SK-N-SH treated with all-trans-retinoic acid at 6 μM for 48 hours (cell line): ENCODE results near the gene GAN.
A peak's percentile ranks its signal among the peaks of the same experiment; 100 is the strongest.

ENCODE experiments used
- ATAC-seq: fragments of 200-7000 bp; cut with Tn5 transposase; 3 replicates; pipeline ENCODE4 v1.9.1; 2020; ENCODE audit warnings: mild to moderate bottlenecking, moderate library complexity
- ARNTL ChIP-seq: fragments of 450-650 bp; formaldehyde crosslinking; IDR thresholded peaks from 2 replicates; pipeline ENCODE4 v1.5.0; 2020; ENCODE audit warnings: low read depth, mild to moderate bottlenecking, moderate library complexity, borderline replicate concordance
- BACH2 ChIP-seq: fragments of 250-450 bp; sonication (Bioruptor Pico); IDR thresholded peaks from 2 replicates; pipeline ENCODE4 v1.9.0; 2021; ENCODE audit warnings: mild to moderate bottlenecking, borderline replicate concordance
- CSDC2 ChIP-seq: fragments of 250-450 bp; sonication (Bioruptor Pico); IDR thresholded peaks from 2 replicates; pipeline ENCODE4 v1.5.0; 2020; ENCODE audit warnings: mild to moderate bottlenecking, moderate library complexity
- ESRRG ChIP-seq: fragments of 250-450 bp; sonication (Bioruptor Pico); IDR thresholded peaks from 2 replicates; pipeline ENCODE4 v1.6.1; 2021; ENCODE audit warnings: mild to moderate bottlenecking
- ISL1 ChIP-seq: fragments of 250-450 bp; sonication (Bioruptor Pico); IDR thresholded peaks from 2 replicates; pipeline ENCODE4 v2.1.2; 2022; ENCODE audit warnings: mild to moderate bottlenecking, moderate library complexity
- OSR1 ChIP-seq: fragments of 250-450 bp; sonication (Bioruptor Pico); IDR thresholded peaks from 2 replicates; pipeline ENCODE4 v1.8.0; 2022; ENCODE audit warnings: moderate library complexity, mild to moderate bottlenecking, inconsistent platforms
- PPARA ChIP-seq: fragments of 250-450 bp; sonication (Bioruptor Pico); IDR thresholded peaks from 2 replicates; pipeline ENCODE4 v1.5.0; 2020; ENCODE audit warnings: mild to moderate bottlenecking, borderline replicate concordance
- RARB ChIP-seq: fragments of 250-450 bp; sonication (Bioruptor Pico); IDR thresholded peaks from 2 replicates; pipeline ENCODE4 v1.8.0; 2021; ENCODE audit warnings: mild to moderate bottlenecking, moderate library complexity
- SNAI2 ChIP-seq: fragments of 250-450 bp; sonication (Bioruptor Pico); IDR thresholded peaks from 2 replicates; pipeline ENCODE4 v1.5.0; 2020; ENCODE audit warnings: mild to moderate bottlenecking, moderate library complexity
- TCF4 ChIP-seq: fragments of 250-450 bp; sonication (Bioruptor Pico); IDR thresholded peaks from 2 replicates; pipeline ENCODE4 v1.8.0; 2021; ENCODE audit warnings: mild to moderate bottlenecking, moderate library complexity, borderline replicate concordance
- TOX ChIP-seq: fragments of 250-450 bp; sonication (Bioruptor Pico); IDR thresholded peaks from 2 replicates; pipeline ENCODE4 v1.8.0; 2021; ENCODE audit warnings: mild to moderate bottlenecking, moderate library complexity, borderline replicate concordance
- ZC3H10 ChIP-seq: fragments of 250-450 bp; sonication (Bioruptor Pico); IDR thresholded peaks from 2 replicates; pipeline ENCODE4 v1.5.1; 2021; ENCODE audit warnings: mild to moderate bottlenecking, moderate library complexity
- ZFP3 ChIP-seq: fragments of 250-450 bp; sonication (Bioruptor Pico); IDR thresholded peaks from 2 replicates; pipeline ENCODE4 v1.5.0; 2020; ENCODE audit warnings: mild to moderate bottlenecking, moderate library complexity
- ZFP30 ChIP-seq: fragments of 450-650 bp; formaldehyde crosslinking; IDR thresholded peaks from 2 replicates; pipeline ENCODE4 v1.5.0; 2022; ENCODE audit warnings: mild to moderate bottlenecking, moderate library complexity
- ZNF565 ChIP-seq: fragments of 450-650 bp; formaldehyde crosslinking; conservative IDR thresholded peaks from 2 replicates; pipeline ENCODE4 v1.5.0; 2020; ENCODE audit warnings: low read depth, mild to moderate bottlenecking, moderate library complexity
- ZNF70 ChIP-seq: fragments of 450-650 bp; formaldehyde crosslinking; IDR thresholded peaks from 2 replicates; pipeline ENCODE4 v1.5.0; 2020; ENCODE audit warnings: mild to moderate bottlenecking, moderate library complexity
- ZNF8 ChIP-seq: fragments of 450-650 bp; formaldehyde crosslinking; IDR thresholded peaks from 2 replicates; pipeline ENCODE4 v1.5.0; 2020; ENCODE audit warnings: mild to moderate bottlenecking, moderate library complexity
- TF ChIP-seq, protein P1 (sequence below): fragments of 250-450 bp; sonication (Bioruptor Pico); IDR thresholded peaks from 2 replicates; pipeline ENCODE4 v1.5.0; 2020; ENCODE audit warnings: mild to moderate bottlenecking, moderate library complexity
- TF ChIP-seq, protein P2 (sequence below): fragments of 250-450 bp; sonication (Bioruptor Pico); IDR thresholded peaks from 2 replicates; pipeline ENCODE4 v1.8.0; 2020; ENCODE audit warnings: mild to moderate bottlenecking, moderate library complexity, borderline replicate concordance
- TF ChIP-seq, protein P3 (sequence below): fragments of 250-450 bp; sonication (Bioruptor Pico); IDR thresholded peaks from 2 replicates; pipeline ENCODE4 v1.5.1; 2020; ENCODE audit warnings: low read depth, mild to moderate bottlenecking, moderate library complexity

Gene GAN

DNA sequence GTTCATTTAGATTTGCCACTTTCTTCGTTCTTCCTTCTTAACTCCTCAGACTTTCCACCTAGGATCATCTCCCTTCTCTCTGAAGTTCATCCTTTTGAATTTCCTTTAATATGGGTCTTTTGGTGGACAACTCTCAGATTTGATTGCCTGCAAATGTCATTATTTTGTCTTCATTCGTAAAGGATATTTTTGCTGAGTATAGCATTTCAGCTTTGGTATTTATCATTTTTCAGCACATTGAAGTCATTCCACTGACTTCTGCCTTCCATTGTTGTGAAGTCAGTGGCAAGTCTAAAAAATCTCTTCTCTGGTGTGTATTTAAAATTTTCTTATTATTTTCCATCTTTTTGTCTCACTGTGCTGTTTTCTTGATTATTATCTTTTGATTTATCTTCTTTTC lies 45.4 kb downstream of the GAN start (continued):
- no peak for TF ChIP-seq ZFP3 (CRISPR knock-in tag)
- TF ChIP-seq ZC3H10 = no peak
- TF ChIP-seq ZNF70 (CRISPR knock-in tag) = no peak
- no peak for TF ChIP-seq ZNF565
- no peak for TF ChIP-seq ZNF8 (CRISPR knock-in tag)
- no peak for TF ChIP-seq ESRRG
- TF ChIP-seq CSDC2 (CRISPR knock-in tag) = no peak

DNA sequence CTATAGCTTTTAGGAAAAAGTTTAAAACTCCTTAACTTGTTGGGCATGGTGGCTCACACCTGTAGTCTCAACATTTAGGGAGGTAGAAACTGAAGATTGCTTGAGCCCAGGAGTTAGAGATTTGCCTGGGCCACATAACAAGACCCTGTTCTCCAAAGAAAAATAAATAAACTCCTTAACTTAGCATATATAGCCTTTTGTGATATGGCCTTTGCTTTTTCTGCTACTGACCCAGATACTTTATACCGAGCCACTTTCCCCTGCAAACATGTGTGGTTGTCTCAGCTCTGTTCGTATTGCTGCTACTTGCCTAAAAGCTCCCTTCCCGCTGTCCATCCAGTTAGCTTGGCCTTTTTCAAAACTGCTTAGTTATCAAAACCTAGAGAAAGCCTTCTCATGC lies 51.0 kb downstream of the GAN start:
- no peak for ATAC-seq

DNA sequence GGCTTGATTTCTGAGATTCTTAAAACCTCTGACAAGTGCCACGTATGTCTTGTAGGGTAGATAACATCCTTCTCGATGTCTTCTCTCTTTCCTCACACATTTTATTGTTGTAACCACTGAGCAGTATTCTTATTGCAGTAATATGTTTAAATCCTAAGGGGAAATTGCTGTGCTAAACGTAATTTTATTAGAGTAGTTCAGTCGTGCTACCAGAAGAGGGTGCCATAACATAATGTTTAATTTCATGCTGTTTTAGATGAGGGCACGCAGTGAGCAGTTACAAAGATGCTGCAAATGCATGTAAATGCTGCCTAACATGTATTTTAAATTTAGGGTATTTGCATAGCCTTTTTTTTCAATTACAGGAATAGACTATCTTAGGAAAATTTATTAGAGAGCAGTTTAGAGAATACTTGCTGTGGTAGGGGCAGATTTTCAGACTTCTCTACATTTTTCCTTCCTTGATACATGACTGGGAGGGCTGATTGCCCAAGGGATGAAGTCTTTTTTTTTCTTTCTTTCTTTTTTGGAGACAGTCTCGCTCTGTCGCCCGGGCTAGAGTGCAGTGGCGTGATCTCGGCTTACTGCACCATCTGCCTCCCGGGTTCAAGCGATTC lies 51.7 kb downstream of the GAN start:
- peak; percentile 82 for ATAC-seq
- TF ChIP-seq, protein P1, sequence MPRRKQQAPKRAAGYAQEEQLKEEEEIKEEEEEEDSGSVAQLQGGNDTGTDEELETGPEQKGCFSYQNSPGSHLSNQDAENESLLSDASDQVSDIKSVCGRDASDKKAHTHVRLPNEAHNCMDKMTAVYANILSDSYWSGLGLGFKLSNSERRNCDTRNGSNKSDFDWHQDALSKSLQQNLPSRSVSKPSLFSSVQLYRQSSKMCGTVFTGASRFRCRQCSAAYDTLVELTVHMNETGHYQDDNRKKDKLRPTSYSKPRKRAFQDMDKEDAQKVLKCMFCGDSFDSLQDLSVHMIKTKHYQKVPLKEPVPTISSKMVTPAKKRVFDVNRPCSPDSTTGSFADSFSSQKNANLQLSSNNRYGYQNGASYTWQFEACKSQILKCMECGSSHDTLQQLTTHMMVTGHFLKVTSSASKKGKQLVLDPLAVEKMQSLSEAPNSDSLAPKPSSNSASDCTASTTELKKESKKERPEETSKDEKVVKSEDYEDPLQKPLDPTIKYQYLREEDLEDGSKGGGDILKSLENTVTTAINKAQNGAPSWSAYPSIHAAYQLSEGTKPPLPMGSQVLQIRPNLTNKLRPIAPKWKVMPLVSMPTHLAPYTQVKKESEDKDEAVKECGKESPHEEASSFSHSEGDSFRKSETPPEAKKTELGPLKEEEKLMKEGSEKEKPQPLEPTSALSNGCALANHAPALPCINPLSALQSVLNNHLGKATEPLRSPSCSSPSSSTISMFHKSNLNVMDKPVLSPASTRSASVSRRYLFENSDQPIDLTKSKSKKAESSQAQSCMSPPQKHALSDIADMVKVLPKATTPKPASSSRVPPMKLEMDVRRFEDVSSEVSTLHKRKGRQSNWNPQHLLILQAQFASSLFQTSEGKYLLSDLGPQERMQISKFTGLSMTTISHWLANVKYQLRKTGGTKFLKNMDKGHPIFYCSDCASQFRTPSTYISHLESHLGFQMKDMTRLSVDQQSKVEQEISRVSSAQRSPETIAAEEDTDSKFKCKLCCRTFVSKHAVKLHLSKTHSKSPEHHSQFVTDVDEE (CRISPR knock-in tag) = no peak
- TF ChIP-seq CSDC2 (CRISPR knock-in tag) (no peak), SNAI2 (CRISPR knock-in tag) (no peak), BACH2 (CRISPR knock-in tag) (no peak), ISL1 (CRISPR knock-in tag) (no peak), ZNF70 (CRISPR knock-in tag) (no peak)
- TF ChIP-seq, protein P2, sequence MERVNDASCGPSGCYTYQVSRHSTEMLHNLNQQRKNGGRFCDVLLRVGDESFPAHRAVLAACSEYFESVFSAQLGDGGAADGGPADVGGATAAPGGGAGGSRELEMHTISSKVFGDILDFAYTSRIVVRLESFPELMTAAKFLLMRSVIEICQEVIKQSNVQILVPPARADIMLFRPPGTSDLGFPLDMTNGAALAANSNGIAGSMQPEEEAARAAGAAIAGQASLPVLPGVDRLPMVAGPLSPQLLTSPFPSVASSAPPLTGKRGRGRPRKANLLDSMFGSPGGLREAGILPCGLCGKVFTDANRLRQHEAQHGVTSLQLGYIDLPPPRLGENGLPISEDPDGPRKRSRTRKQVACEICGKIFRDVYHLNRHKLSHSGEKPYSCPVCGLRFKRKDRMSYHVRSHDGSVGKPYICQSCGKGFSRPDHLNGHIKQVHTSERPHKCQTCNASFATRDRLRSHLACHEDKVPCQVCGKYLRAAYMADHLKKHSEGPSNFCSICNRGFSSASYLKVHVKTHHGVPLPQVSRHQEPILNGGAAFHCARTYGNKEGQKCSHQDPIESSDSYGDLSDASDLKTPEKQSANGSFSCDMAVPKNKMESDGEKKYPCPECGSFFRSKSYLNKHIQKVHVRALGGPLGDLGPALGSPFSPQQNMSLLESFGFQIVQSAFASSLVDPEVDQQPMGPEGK (CRISPR knock-in tag) = no peak
- TF ChIP-seq, all 23 proteins: peak for 0

More for the DNA sequence above, 51.0 kb downstream of the GAN start:
- peak; percentile 94 for TF ChIP-seq ZNF70 (CRISPR knock-in tag)
- TF ChIP-seq ZC3H10 = no peak
- TF ChIP-seq, all 23 proteins: peak for 1

DNA sequence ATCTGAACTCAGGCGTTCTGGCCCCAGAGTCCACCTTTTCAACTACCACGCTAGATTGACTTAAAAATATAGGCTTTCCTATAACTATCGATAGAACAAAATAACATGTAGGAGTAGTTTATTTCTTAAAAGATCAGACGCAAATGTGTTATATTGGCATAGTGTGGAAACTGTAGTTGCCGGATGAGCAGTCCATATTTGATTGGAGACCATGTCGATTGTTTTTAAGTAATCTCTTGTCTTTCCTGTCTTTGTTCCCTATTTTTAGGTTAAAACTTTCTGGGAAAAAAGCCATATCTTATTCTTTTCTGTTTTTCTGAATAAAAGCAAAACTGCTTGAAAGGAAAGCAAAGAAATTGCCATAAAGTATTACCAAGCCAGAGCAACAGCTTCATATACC lies 53.1 kb downstream of the GAN start:
- TF ChIP-seq OSR1 (CRISPR knock-in tag) (no peak), BACH2 (CRISPR knock-in tag) (no peak), ZFP30 (CRISPR knock-in tag) (no peak), PPARA (CRISPR knock-in tag) (no peak), TOX (no peak)
- ATAC-seq = no peak

DNA sequence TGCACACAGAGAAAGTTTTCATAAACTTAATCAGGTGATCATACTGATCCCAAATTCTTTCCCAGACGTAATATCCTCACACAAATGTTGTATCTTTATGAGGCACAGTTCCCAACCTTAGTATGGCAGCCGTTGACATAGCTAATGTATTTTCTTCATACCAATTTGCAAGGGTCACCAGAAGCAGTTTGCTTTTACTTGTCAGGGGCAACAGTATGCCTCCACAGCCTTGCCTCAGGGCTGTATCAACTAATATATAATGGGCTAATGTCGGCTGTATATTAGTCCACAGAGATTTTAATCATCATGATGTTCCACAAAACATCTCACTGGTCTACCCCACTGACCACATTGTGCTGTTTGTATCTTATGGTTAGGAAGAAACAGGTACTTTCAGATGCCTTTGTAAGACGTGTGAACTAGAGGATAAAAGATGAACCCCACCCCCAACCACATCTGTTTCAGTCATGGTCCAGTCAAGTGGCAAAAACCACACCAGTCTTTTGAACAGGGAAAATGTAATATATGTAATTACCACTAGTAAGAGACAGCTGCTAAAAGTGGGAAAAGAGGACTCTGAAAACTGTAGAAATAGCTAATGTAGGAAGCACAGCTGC lies 55.2 kb downstream of the GAN start:
- TF ChIP-seq ZFP30 (CRISPR knock-in tag) (no peak), RARB (CRISPR knock-in tag) (no peak)
- no peak for ATAC-seq

DNA sequence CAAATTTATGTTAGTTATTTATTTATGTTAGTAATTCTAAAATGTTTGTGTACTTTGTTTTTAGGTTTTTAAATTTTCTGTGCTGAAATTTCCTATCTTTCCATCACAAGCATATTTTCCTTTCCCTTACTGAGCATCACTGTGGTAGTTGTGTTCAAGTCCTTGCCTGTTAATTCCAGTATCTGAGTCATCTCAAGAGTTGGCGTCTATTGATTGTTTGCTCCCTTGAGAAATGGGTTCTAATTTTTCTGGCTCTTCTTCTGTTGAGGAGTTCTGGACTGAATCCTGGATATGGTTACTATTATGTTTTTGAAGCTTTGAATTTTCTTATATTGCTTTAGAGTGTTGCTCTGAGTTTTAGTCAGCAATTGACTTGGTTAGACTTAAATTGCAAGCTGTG lies 56.3 kb downstream of the GAN start:
- TF ChIP-seq ESRRG (no peak), TOX (no peak), ZNF565 (no peak), ISL1 (CRISPR knock-in tag) (no peak), OSR1 (CRISPR knock-in tag) (no peak), TCF4 (CRISPR knock-in tag) (no peak), ZFP30 (CRISPR knock-in tag) (no peak), RARB (CRISPR knock-in tag) (no peak), ARNTL (CRISPR knock-in tag) (no peak), SNAI2 (CRISPR knock-in tag) (no peak), CSDC2 (CRISPR knock-in tag) (no peak), ZC3H10 (no peak)
- TF ChIP-seq, protein P3, sequence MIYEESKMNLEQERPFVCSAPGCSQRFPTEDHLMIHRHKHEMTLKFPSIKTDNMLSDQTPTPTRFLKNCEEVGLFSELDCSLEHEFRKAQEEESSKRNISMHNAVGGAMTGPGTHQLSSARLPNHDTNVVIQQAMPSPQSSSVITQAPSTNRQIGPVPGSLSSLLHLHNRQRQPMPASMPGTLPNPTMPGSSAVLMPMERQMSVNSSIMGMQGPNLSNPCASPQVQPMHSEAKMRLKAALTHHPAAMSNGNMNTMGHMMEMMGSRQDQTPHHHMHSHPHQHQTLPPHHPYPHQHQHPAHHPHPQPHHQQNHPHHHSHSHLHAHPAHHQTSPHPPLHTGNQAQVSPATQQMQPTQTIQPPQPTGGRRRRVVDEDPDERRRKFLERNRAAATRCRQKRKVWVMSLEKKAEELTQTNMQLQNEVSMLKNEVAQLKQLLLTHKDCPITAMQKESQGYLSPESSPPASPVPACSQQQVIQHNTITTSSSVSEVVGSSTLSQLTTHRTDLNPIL (CRISPR knock-in tag) = no peak
- TF ChIP-seq, protein P1 (CRISPR knock-in tag) = no peak
- TF ChIP-seq, all 23 proteins: peak for 0
- ATAC-seq = no peak
